HG03469 (cell line): ENCODE measurements around the gene TNC.

ENCODE experiments used
- ATAC-seq: cut with Tn5 transposase; IDR thresholded peaks from one replicate; pipeline ENCODE4 v1.9.1; 2021; ENCODE audit warnings: mild to moderate bottlenecking, moderate library complexity, moderate number of reproducible peaks; ENCODE audit not compliant: unreplicated experiment

The TNC gene

GRCh38 chr9:115104908-115105307 is 13.0 kb downstream of the TNC start:
- ATAC-seq: no peak

- ATAC-seq: no peak
Observed at GRCh38 chr9:115103746-115104477, 14.0 kb downstream of the TNC start.

- ATAC-seq: no peak
Observed at GRCh38 chr9:115099901-115100300, 18.1 kb downstream of the TNC start.

- ATAC-seq: no peak
Observed at GRCh38 chr9:115098226-115098965, 19.6 kb downstream of the TNC start.

GRCh38 chr9:115093520-115093919 is 24.4 kb downstream of the TNC start:
- ATAC-seq: no peak

GRCh38 chr9:115090486-115090885 is 27.5 kb downstream of the TNC start:
- no peak for ATAC-seq

GRCh38 chr9:115088860-115089259 is 29.1 kb downstream of the TNC start:
- ATAC-seq: no peak

- ATAC-seq: no peak
Observed at GRCh38 chr9:115086886-115087285, 31.1 kb downstream of the TNC start.

GRCh38 chr9:115086461-115086860 is 31.5 kb downstream of the TNC start:
- ATAC-seq: no peak

GRCh38 chr9:115085773-115086377 is 32.1 kb downstream of the TNC start:
- ATAC-seq: no peak

GRCh38 chr9:115084709-115085108 is 33.2 kb downstream of the TNC start:
- no peak for ATAC-seq

GRCh38 chr9:115084157-115084556 is 33.8 kb downstream of the TNC start:
- ATAC-seq: no peak

- ATAC-seq: no peak
Observed at GRCh38 chr9:115080242-115080641, 37.7 kb downstream of the TNC start.

- ATAC-seq: no peak
Observed at GRCh38 chr9:115079156-115079555, 38.8 kb downstream of the TNC start.

GRCh38 chr9:115073456-115073855 is 44.5 kb downstream of the TNC start:
- no peak for ATAC-seq

- ATAC-seq: no peak
Observed at GRCh38 chr9:115071176-115071575, 46.8 kb downstream of the TNC start.

- ATAC-seq: no peak
Observed at GRCh38 chr9:115069771-115070170, 48.2 kb downstream of the TNC start.

- no peak for ATAC-seq
Observed at GRCh38 chr9:115069302-115069701, 48.7 kb downstream of the TNC start.

- no peak for ATAC-seq
Observed at GRCh38 chr9:115068031-115068430, 49.9 kb downstream of the TNC start.

GRCh38 chr9:115063058-115063845 is 54.7 kb downstream of the TNC start:
- ATAC-seq: no peak

GRCh38 chr9:115058684-115059315 is 59.2 kb downstream of the TNC start:
- no peak for ATAC-seq
